Measurements from ENCODE around the gene GINS1. TPM values are rescaled to one million over a fixed set of nuclear protein-coding genes. Genes with fewer than 3 reads are reported as not detected.

Gene GINS1
- total and polyA plus RNA-seq, 2 of the 8 experiments (the other 6 are each of a cell fraction or from before 2014, with no cell fraction given) = 44.7 to 68.4 TPM

DNA sequence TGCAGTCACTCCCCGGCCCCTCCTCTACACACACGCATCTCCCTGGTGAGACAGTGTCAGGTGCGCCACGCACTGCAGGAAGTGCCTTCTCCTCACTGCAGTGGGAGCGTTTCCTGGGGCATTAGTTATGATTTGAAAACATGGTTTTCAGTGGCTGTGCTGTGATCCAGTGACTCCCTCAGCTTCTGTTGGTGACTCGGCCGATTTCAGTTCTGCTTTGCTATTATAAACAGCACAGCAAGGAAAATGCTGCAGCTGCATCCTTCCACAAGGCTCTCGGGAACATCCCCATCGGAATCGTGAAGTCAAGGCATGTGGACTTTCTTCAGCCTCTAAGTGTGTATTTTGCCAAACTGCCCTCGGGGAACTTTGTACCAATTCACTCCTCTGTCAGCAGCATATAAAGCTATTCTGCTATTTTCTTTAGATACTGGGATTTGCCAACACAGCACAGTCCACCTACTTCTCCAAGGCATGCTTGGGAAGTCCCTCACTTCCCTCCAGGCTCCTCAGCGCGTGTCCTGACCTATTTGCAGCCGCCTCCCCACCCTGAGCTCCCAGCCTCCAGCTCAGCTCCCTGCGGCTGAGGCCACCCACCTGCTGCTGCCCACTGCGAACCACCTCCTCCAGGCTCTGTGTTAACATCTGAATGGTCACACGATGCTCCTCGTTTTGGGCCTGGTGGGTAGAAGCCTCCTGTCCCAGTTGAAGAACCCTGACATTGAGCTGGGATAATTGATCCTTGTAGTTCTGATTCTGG, 54.5 kb downstream of the GINS1 start:
- Histone ChIP-seq H3K14ac (ENCODE audit: insufficient read length) (no peak overlapping the region), H3K79me1 (ENCODE audit: low read depth, low read length) (no peaks in the 10 kb centered on the region), H3K9ac (replicated peaks in 1 of 4; ENCODE audit: extremely low read depth in 1 of 4, low read depth in 3 of 4, low read length in 3 of 4) (no peak overlapping the region), H3K56ac (replicated peaks; ENCODE audit: insufficient read length, low read depth, low read length) (no peak overlapping the region), H3K9me3 (ENCODE audit: insufficient read depth in 2 of 2, low read depth in 1 of 2, low read length in 1 of 2) (no peaks in the 10 kb centered on the region), H2BK5ac (ENCODE audit: low read depth, low read length) (no peak overlapping the region), H3K23me2 (ENCODE audit: low read depth, low read length) (no peaks in the 10 kb centered on the region), H2BK120ac (replicated peaks; ENCODE audit: low read depth, low read length) (no peak overlapping the region), H2BK12ac (ENCODE audit: low read depth, low read length) (no peak overlapping the region), H3K27ac (ENCODE audit: low read depth, low read length) (no peak overlapping the region), H3K4me2 (ENCODE audit: insufficient read depth in 1 of 2, low read depth in 2 of 2, low read length in 2 of 2) (no peak overlapping the region), H4K8ac (ENCODE audit: extremely low read depth, insufficient read depth, low read length) (no peak overlapping the region), H4K91ac (replicated peaks; ENCODE audit: insufficient read length, low read length) (no peak overlapping the region), H2BK15ac (ENCODE audit: low read length) (no peak overlapping the region), H4K20me1 (replicated peaks in 1 of 2; ENCODE audit: control insufficient read depth in 1 of 2, insufficient read depth in 2 of 2, low read length in 2 of 2) (peaks cover 0 to 3% of the 10 kb centered on the region in 2 experiments), H3K4me1 (replicated peaks in 1 of 4; ENCODE audit: control insufficient read depth in 3 of 4, insufficient read depth in 4 of 4, low read length in 3 of 4) (no peaks in the 10 kb centered on the region; a peak in 1 of 7 replicates), H4K5ac (ENCODE audit: insufficient read length, low read depth, low read length) (no peak overlapping the region), H2AK5ac (ENCODE audit: low read depth, low read length) (no peak overlapping the region), H3K4ac (replicated peaks; ENCODE audit: insufficient read length, low read depth, low read length) (no peak overlapping the region), H3K36me3 (ENCODE audit: control insufficient read depth in 2 of 4, insufficient read depth in 4 of 4, low read length in 3 of 4) (peaks cover 0 to 14% (median 8%) of the 10 kb centered on the region in 4 experiments; a peak in 5 of 8 replicates), H3K23ac (ENCODE audit: insufficient read length) (no peak overlapping the region), H3K4me3 (ENCODE audit: extremely low read depth in 1 of 4, insufficient read depth in 2 of 4, low read depth in 3 of 4, low read length in 4 of 4) (no peak overlapping the region), H3K79me2 (ENCODE audit: control insufficient read depth in 1 of 2, insufficient read depth in 2 of 2, low read length in 2 of 2) (no peaks in the 10 kb centered on the region), H2AFZ (ENCODE audit: low read length) (no peak overlapping the region), H3K18ac (ENCODE audit: extremely low read depth, low read length) (no peak overlapping the region), H2BK20ac (ENCODE audit: low read length) (no peak overlapping the region), H3K27me3 (replicated peaks in 1 of 4; ENCODE audit: control insufficient read depth in 3 of 4, extremely low read depth in 1 of 4, insufficient read depth in 3 of 4, low read length in 3 of 4) (no peaks in the 10 kb centered on the region)
- 92% methylated on average over 18 of the region's 18 CpGs; no CpG with 5 or more reads in 1 of the 2 experiments for WGBS, 2 experiments (ENCODE audit: extremely low coverage in 1 of 2, insufficient coverage in 1 of 2, insufficient read length in 1 of 2, insufficient replicate concordance in 2 of 2, low coverage in 1 of 2, low lambda C conversion rate in 2 of 2, missing lambda C conversion rate in 1 of 2)
- FAIRE-seq = no peak
- CTCF ChIA-PET (ENCODE audit: partially characterized antibody) = interaction anchor here (0.7 to 1.9 kb wide), 5 partner anchors 16 to 167 kb away, joined by 3 to 6 read pairs (median 3); no protein-coding TSS in a partner anchor
- POLR2A ChIA-PET (ENCODE audit: partially characterized antibody) = interaction anchor here (0.7 to 1.9 kb wide), 3 partner anchors 10 to 22 kb away, joined by 3 to 4 read pairs (median 4); no protein-coding TSS in a partner anchor
- no peak for DNase-seq (ENCODE audit: low read depth in 1 of 2, low spot score in 2 of 2)
- TF ChIP-seq BCL11A (IDR thresholded peaks at IDR 0.05; ENCODE audit: low read depth in 2 of 2, low read length in 2 of 2) (no peak), SP1 (IDR thresholded peaks at IDR 0.05; ENCODE audit: low read depth, low read length) (no peak), RFX5 (IDR thresholded peaks at IDR 0.05; ENCODE audit: borderline replicate concordance, low read depth, low read length) (no peak), KDM1A (IDR thresholded peaks at IDR 0.05; ENCODE audit: borderline replicate concordance, low read length) (no peak), YY1 (IDR thresholded peaks at IDR 0.05; ENCODE audit: low read depth, low read length) (no peak), CREB1 (IDR thresholded peaks at IDR 0.05) (no peak), CEBPB (IDR thresholded peaks at IDR 0.05; ENCODE audit: low read depth, low read length) (no peak), BACH1 (IDR thresholded peaks at IDR 0.05; ENCODE audit: low read length) (no peak), SUZ12 (IDR thresholded peaks at IDR 0.05; ENCODE audit: low read length) (no peak), SRF (IDR thresholded peaks at IDR 0.05; ENCODE audit: low read depth, low read length) (no peak), TCF12 (IDR thresholded peaks at IDR 0.05; ENCODE audit: low read depth, low read length) (no peak), MAX (IDR thresholded peaks at IDR 0.05) (no peak)
- TF ChIP-seq, protein P1, sequence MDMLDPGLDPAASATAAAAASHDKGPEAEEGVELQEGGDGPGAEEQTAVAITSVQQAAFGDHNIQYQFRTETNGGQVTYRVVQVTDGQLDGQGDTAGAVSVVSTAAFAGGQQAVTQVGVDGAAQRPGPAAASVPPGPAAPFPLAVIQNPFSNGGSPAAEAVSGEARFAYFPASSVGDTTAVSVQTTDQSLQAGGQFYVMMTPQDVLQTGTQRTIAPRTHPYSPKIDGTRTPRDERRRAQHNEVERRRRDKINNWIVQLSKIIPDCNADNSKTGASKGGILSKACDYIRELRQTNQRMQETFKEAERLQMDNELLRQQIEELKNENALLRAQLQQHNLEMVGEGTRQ (IDR thresholded peaks at IDR 0.05; ENCODE audit: low read length) = no peak

Data from H1 (cell line).